ENCODE data around the gene GPATCH4. TPM values are rescaled to one million over a fixed set of nuclear protein-coding genes. Genes with fewer than 3 reads are reported as not detected.

The GPATCH4 gene
- total RNA-seq, 1 experiment from 2014 or later: 71.7 TPM

GRCh38 chr1:156551869-156552268 is 49.4 kb downstream of the GPATCH4 start:
- no peak overlapping the region for H3T11ph ChIP-seq (ENCODE audit: low read length)
- Mint-ChIP-seq H3K36me3 (ENCODE audit: insufficient read depth in 1 of 3, low read depth in 3 of 3) (peaks cover 13 to 66% (median 50%) of the 10 kb centered on the region in 3 experiments), H3K9me3 (no peaks in the 10 kb centered on the region), H3K4me1 (no peaks in the 10 kb centered on the region), H3K27me3 (ENCODE audit: low read depth) (no peaks in the 10 kb centered on the region), H3K4me3 (no peak overlapping the region), H3K27ac (no peak overlapping the region)
- H2BK5ac ChIP-seq (ENCODE audit: insufficient read length, low read length): no peak overlapping the region
- H3K18ac ChIP-seq (ENCODE audit: insufficient read length, low read depth, low read length): no peak overlapping the region
- H4K91ac ChIP-seq (ENCODE audit: insufficient read length, low read depth, low read length): no peak overlapping the region
- no peak overlapping the region for H3K9ac ChIP-seq (ENCODE audit: extremely low read depth, insufficient read length, low read length)
- H2BK15ac ChIP-seq (ENCODE audit: low read depth, low read length): no peak overlapping the region
- no peak overlapping the region for H4K8ac ChIP-seq (replicated peaks; ENCODE audit: insufficient read length, low read depth, low read length)
- no peaks in the 10 kb centered on the region for H4K20me1 ChIP-seq (ENCODE audit: control insufficient read depth, insufficient read depth, insufficient read length)
- no peak overlapping the region for H3K4ac ChIP-seq (ENCODE audit: low read depth, low read length)
- no CpG with 5 or more reads among the region's 6 CpGs for WGBS (ENCODE audit: extremely low coverage, insufficient read length, low lambda C conversion rate)
- no peak overlapping the region for H3K56ac ChIP-seq (ENCODE audit: insufficient read length, low read depth, low read length)
- H3K79me1 ChIP-seq (ENCODE audit: insufficient read depth, low read depth, low read length, poor library complexity, severe bottlenecking): no peaks in the 10 kb centered on the region
- no peak overlapping the region for H3K23ac ChIP-seq (ENCODE audit: insufficient read length, low read depth, low read length)
- H3K9me3 ChIP-seq (ENCODE audit: control insufficient read depth, low read depth, low read length): no peaks in the 10 kb centered on the region
- no peak overlapping the region for H2AK5ac ChIP-seq (ENCODE audit: insufficient read length, low read length)
- H3K23me2 ChIP-seq (ENCODE audit: insufficient read length, low read depth, low read length, poor library complexity, severe bottlenecking): no peaks in the 10 kb centered on the region
- no peak for DNase-seq
- H2BK120ac ChIP-seq (ENCODE audit: low read depth, low read length, poor library complexity, severe bottlenecking): no peak overlapping the region
- no peak overlapping the region for H2AFZ ChIP-seq (ENCODE audit: low read length)
- no peak overlapping the region for H2BK12ac ChIP-seq (ENCODE audit: insufficient read length, low read depth, low read length)
- H3K79me2 ChIP-seq (ENCODE audit: insufficient read depth, low read length): no peaks in the 10 kb centered on the region
- H3K4me2 ChIP-seq (ENCODE audit: insufficient read depth, insufficient read length, low read length): no peak overlapping the region
- no peaks in the 10 kb centered on the region for H3K27me3 ChIP-seq (ENCODE audit: insufficient read depth, low read length)
- no peaks in the 10 kb centered on the region for H3K4me1 ChIP-seq (ENCODE audit: insufficient read depth, low read length)
- H2BK20ac ChIP-seq (ENCODE audit: low read depth, low read length, poor library complexity, severe bottlenecking): no peak overlapping the region
- no peak overlapping the region for H4K5ac ChIP-seq (ENCODE audit: insufficient read length, low read depth, low read length)
- no peak for TF ChIP-seq CTCF (conservative IDR thresholded peaks at IDR 0.05)
- no peak overlapping the region for H3K14ac ChIP-seq (ENCODE audit: insufficient read depth, low read length)
- H3K27ac ChIP-seq (ENCODE audit: insufficient read length, low read depth, low read length): no peak overlapping the region
